Natural killer cell (primary cell): ENCODE data around the gene MPZ. TPM values are rescaled to one million over a fixed set of nuclear protein-coding genes. Genes with fewer than 3 reads are reported as not detected.
A peak's percentile ranks its signal among the peaks of the same experiment; 100 is the strongest.

ENCODE experiments used
- ATAC-seq, 3 donors: fragments of 150-1000 bp in 2 of 3; fragments of 200-7000 bp in 1 of 3; cut with Tn5 transposase; 1 replicate in 1 of 3; 2 replicates in 2 of 3; pipeline ENCODE4 v1.10.0; 2021; ENCODE audit warnings: mild to moderate bottlenecking in 2 of 3, moderate library complexity in 2 of 3
- DNase-seq, 2 donors: peaks; one replicate each; pipeline versions ENCODE4 v3.0.0 to v3.0.0-alpha.2; 2013 to 2021; ENCODE audit warnings: mixed read lengths in 1 of 2
- H3K27ac ChIP-seq: one replicate; pipeline ENCODE4 v1.5.1; 2013; ENCODE audit warnings: mild to moderate bottlenecking, low read length
- H3K27me3 ChIP-seq: one replicate; pipeline ENCODE4 v1.6.1; 2013; ENCODE audit warnings: low read length; ENCODE audit not compliant: control insufficient read depth, insufficient read depth
- H3K36me3 ChIP-seq: one replicate; pipeline ENCODE4 v1.6.1; 2013; ENCODE audit warnings: low read length; ENCODE audit not compliant: control insufficient read depth, insufficient read depth
- H3K4me1 ChIP-seq: one replicate; pipeline ENCODE4 v1.6.1; 2013; ENCODE audit warnings: low read length; ENCODE audit not compliant: control insufficient read depth, insufficient read depth
- H3K4me3 ChIP-seq: one replicate; pipeline ENCODE4 v1.5.1; 2013; ENCODE audit warnings: low read length
- H3K9me3 ChIP-seq: one replicate; pipeline ENCODE4 v1.6.1; 2013; ENCODE audit warnings: low read length; ENCODE audit not compliant: control insufficient read depth, insufficient read depth
- H3K27ac Mint-ChIP-seq, 2 donors: one replicate each; pipeline ENCODE4 v1.8.0; 2022; ENCODE audit warnings: mild to moderate bottlenecking in 2 of 2, mixed read lengths in 2 of 2, moderate library complexity in 1 of 2
- H3K27me3 Mint-ChIP-seq, 2 donors: one replicate each; pipeline ENCODE4 v1.8.0; 2022; ENCODE audit warnings: low read depth in 2 of 2, mixed read lengths in 2 of 2
- H3K36me3 Mint-ChIP-seq: one replicate; pipeline ENCODE4 v1.8.0; 2022; ENCODE audit warnings: mixed read lengths
- H3K4me1 Mint-ChIP-seq, 2 donors: one replicate each; pipeline ENCODE4 v1.8.0; 2022; ENCODE audit warnings: mixed read lengths in 2 of 2
- H3K4me3 Mint-ChIP-seq: one replicate; pipeline ENCODE4 v1.8.0; 2022; ENCODE audit warnings: mild to moderate bottlenecking, moderate library complexity, mixed read lengths
- H3K9me3 Mint-ChIP-seq, 2 donors: one replicate each; pipeline ENCODE4 v1.8.0; 2022; ENCODE audit warnings: mixed read lengths in 2 of 2
- CTCF ChIP-seq: fragments of 200-600 bp; IDR thresholded peaks from one replicate; pipeline ENCODE4 v1.8.0; 2022; ENCODE audit warnings: antibody characterized with exemption
- WGBS: methylation state at CpG from one replicate; pipeline ENCODE4 v1.1.7; 2013; ENCODE audit warnings: missing lambda C conversion rate; ENCODE audit not compliant: insufficient coverage; 5-methylcytosine and 5-hydroxymethylcytosine counted together
- intact Hi-C: fragments of 100-400 bp; cut with micrococcal nuclease; formaldehyde crosslinking; loops from one replicate; pipeline ENCODE4 v1.14.2; 2022
- total RNA-seq, 4 donors: library from RNA; stranded (reverse); fragments of 120-200 nt in 1 of 4; gene quantifications; one replicate each; pipeline versions ENCODE4 v1.2.3 to v1.2.4, GENCODE V29; 2013 to 2022

The MPZ gene
- total RNA-seq = 1 to 10 TPM; 4.6 to 9.0 (median 8.7) TPM
- 5.8 TPM for total RNA-seq (2013)

DNA sequence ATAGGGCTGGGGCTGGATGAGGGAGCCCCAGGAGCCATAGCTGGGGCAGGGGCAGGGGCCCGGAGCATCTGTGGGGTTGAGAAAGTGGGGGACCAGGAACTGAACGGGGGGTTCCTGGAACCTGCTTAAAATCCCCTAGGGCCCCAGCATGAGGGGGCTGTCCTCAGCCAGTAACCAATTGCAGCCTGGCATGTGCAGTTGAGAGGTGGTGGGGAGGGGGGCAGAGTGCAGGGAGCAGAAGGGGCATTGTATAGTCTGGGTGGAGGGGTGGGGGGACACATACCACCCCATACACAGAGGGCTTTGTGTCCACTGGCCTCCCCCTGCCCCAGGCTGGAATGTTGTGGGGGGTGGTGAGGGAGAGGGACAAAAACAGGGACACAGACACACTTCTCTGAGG is at the start of gene MPZ:
Gene MPZ, minus strand, starts transcription at position 101 of the 400 bp plus-strand sequence. Its CDS starts 63 bp downstream, at position 38.
- H3K4me3 ChIP-seq = no peak within 1 kb of the TSS
- no peak within 1 kb of the TSS for H3K27ac ChIP-seq
- ATAC-seq (no peak), DNase-seq (no peak)
- Mint-ChIP-seq H3K27me3 (no peaks in the 10 kb centered on the region), H3K36me3 (no peaks in the 10 kb centered on the region), H3K27ac (peak within 1 kb of the TSS; percentile 90 to 96), H3K4me3 (no peak within 1 kb of the TSS), H3K9me3 (no peaks in the 10 kb centered on the region), H3K4me1 (peaks cover 28 to 34% of the 10 kb centered on the region in 2 donors)
- H3K36me3 ChIP-seq = no peaks in the 10 kb centered on the region
- intact Hi-C loops = loop anchor here (5.0 kb wide), 1 partner anchor 83 kb away; the partner anchor contains the start of gene TOMM40L
- H3K27me3 ChIP-seq = no peaks in the 10 kb centered on the region
- H3K9me3 ChIP-seq = no peaks in the 10 kb centered on the region
- no peak for TF ChIP-seq CTCF
- peaks cover 34% of the 10 kb centered on the region for H3K4me1 ChIP-seq
- WGBS = 79% methylated on average over 2 of the region's 2 CpGs

DNA sequence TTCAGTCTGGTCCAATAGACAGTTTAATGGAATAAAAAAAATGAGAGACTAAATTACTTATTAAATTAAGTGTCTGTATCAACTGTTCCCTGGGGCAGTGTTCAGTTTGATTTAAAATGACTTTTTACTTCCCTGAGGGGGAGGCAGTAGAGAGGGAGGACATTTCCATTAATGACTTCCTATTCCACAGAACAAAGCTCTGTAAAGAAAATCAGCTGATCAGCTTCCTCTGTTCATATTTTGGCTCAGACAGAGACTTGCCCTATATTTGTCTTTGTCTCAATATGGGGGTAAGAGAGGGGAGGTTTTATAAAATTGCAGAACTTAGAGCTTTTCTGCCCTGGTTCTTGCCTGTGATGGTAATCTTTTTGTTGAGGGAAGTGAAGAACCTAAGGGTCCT is 49.5 kb upstream of the MPZ start:
- intact Hi-C loops = no loop called here
- H3K9me3 Mint-ChIP-seq = no peaks in the 10 kb centered on the region
- H3K4me3 Mint-ChIP-seq = no peak overlapping the region
- H3K27me3 ChIP-seq = no peaks in the 10 kb centered on the region
- TF ChIP-seq CTCF = no peak
- no peaks in the 10 kb centered on the region for H3K4me1 ChIP-seq
- no peaks in the 10 kb centered on the region for H3K9me3 ChIP-seq
- peaks cover 0 to 7% of the 10 kb centered on the region in 2 donors for H3K4me1 Mint-ChIP-seq
- no peak overlapping the region for H3K4me3 ChIP-seq
- no peaks in the 10 kb centered on the region for H3K36me3 Mint-ChIP-seq
- peaks cover 15% of the 10 kb centered on the region for H3K36me3 ChIP-seq
- H3K27me3 Mint-ChIP-seq = no peaks in the 10 kb centered on the region
- DNase-seq = no peak
- no peak overlapping the region for H3K27ac ChIP-seq
- no peak overlapping the region for H3K27ac Mint-ChIP-seq
- no peak for ATAC-seq

- WGBS = 95% methylated on average over 8 of the region's 8 CpGs
- Histone ChIP-seq H3K36me3 (peaks cover 7% of the 10 kb centered on the region), H3K9me3 (no peaks in the 10 kb centered on the region), H3K4me1 (no peaks in the 10 kb centered on the region), H3K27me3 (no peaks in the 10 kb centered on the region), H3K4me3 (no peak overlapping the region), H3K27ac (no peak overlapping the region)
- no peaks in the 10 kb centered on the region for H3K27me3 Mint-ChIP-seq
- peaks cover 0 to 7% of the 10 kb centered on the region in 2 donors for H3K4me1 Mint-ChIP-seq
- H3K27ac Mint-ChIP-seq = no peak overlapping the region
- no peak for ATAC-seq
- H3K9me3 Mint-ChIP-seq = no peaks in the 10 kb centered on the region
- no peaks in the 10 kb centered on the region for H3K36me3 Mint-ChIP-seq
- no peak for TF ChIP-seq CTCF
- no peak for DNase-seq
- intact Hi-C loops = no loop called here
- no peak overlapping the region for H3K4me3 Mint-ChIP-seq
These were observed 47.3 kb upstream of the MPZ start for GRCh38 chr1:161357073-161357472.

- Histone ChIP-seq H3K9me3 (no peaks in the 10 kb centered on the region), H3K27me3 (no peaks in the 10 kb centered on the region), H3K4me1 (no peaks in the 10 kb centered on the region), H3K4me3 (no peak overlapping the region), H3K36me3 (peaks cover 7% of the 10 kb centered on the region), H3K27ac (no peak overlapping the region)
- Mint-ChIP-seq H3K36me3 (no peaks in the 10 kb centered on the region), H3K27me3 (no peaks in the 10 kb centered on the region), H3K9me3 (no peaks in the 10 kb centered on the region), H3K4me1 (no peaks in the 10 kb centered on the region), H3K27ac (peak overlapping the region in 1 of 2 donors; percentile 33), H3K4me3 (no peak overlapping the region)
- no peak for TF ChIP-seq CTCF
- 56% methylated on average over 1 of the region's 1 CpG for WGBS
- DNase-seq = no peak
- intact Hi-C loops = no loop called here
- ATAC-seq = peak in 1 of 3 donors; percentile 58
These were observed 41.7 kb upstream of the MPZ start for GRCh38 chr1:161351482-161351881.
